Ishikawa (cell line): Measurements from ENCODE around the gene GARIN5B.
A peak's percentile ranks its signal among the peaks of the same experiment; 100 is the strongest.

Experiments used
- CEBPB ChIP-seq: IDR thresholded peaks from 2 replicates; pipeline ENCODE4 v1.6.1; 2012
- CREB1 ChIP-seq: IDR thresholded peaks from 2 replicates; pipeline ENCODE4 v1.6.1; 2012; ENCODE audit warnings: low read depth
- EGR1 ChIP-seq: IDR thresholded peaks from 2 replicates; pipeline ENCODE4 v1.6.1; 2012
- EP300 ChIP-seq: IDR thresholded peaks from 2 replicates; pipeline ENCODE4 v1.6.1; 2012; ENCODE audit warnings: borderline replicate concordance
- FOXM1 ChIP-seq: IDR thresholded peaks from 2 replicates; pipeline ENCODE4 v1.6.1; 2012; ENCODE audit warnings: low read depth, borderline replicate concordance
- NFIC ChIP-seq: IDR thresholded peaks from 2 replicates; pipeline ENCODE4 v1.6.1; 2012
- RAD21 ChIP-seq: IDR thresholded peaks from 2 replicates; pipeline ENCODE4 v1.6.1; 2012; ENCODE audit warnings: low read depth
- TAF1 ChIP-seq: IDR thresholded peaks from 2 replicates; pipeline ENCODE4 v1.6.1; 2012; ENCODE audit warnings: low read depth, mild to moderate bottlenecking
- TCF12 ChIP-seq: IDR thresholded peaks from 2 replicates; pipeline ENCODE4 v1.6.1; 2012; ENCODE audit warnings: low read depth
- TEAD4 ChIP-seq: IDR thresholded peaks from 2 replicates; pipeline ENCODE4 v1.6.1; 2012
- YY1 ChIP-seq: IDR thresholded peaks from 2 replicates; pipeline ENCODE4 v1.6.1; 2012; ENCODE audit warnings: low read depth
- ZBTB7A ChIP-seq: IDR thresholded peaks from 2 replicates; pipeline ENCODE4 v1.6.1; 2012; ENCODE audit warnings: low read depth
- TF ChIP-seq, protein P1 (sequence below): IDR thresholded peaks from 2 replicates; pipeline ENCODE4 v1.6.1; 2012; ENCODE audit warnings: low read depth, mild to moderate bottlenecking
- TF ChIP-seq, protein P2 (sequence below): IDR thresholded peaks from 2 replicates; pipeline ENCODE4 v1.6.1; 2012
- TF ChIP-seq, protein P3 (sequence below): IDR thresholded peaks from 2 replicates; pipeline ENCODE4 v1.6.1; 2012

GARIN5B gene

DNA sequence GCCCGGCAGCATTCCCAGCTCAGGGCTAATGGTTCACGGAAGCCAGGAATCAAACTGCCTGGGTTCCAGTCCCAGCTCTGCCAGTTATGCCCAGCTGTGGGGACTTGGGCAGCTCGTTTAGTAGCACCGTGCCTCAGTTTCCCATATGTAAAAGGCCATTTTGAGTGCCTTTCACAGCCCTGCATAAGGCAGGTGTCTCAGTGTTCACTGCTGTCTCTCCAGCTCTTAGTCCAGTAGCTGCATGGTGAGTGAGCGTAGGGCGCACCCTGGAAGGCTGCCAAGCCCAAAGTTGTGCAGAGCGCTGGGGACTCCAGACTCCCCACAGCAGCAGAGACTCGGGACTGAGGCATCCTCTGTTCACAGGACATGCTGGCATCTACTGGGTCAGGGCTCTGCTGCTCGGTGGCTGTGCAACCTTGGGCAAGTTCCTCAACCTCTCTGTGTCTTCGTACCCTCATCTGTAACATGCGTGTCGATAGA lies 28.2 kb upstream of the GARIN5B start:
- TF ChIP-seq TCF12 (no peak), CEBPB (no peak), NFIC (peak; percentile 51; the same call in 1 of the 2 replicates), FOXM1 (no peak)

DNA sequence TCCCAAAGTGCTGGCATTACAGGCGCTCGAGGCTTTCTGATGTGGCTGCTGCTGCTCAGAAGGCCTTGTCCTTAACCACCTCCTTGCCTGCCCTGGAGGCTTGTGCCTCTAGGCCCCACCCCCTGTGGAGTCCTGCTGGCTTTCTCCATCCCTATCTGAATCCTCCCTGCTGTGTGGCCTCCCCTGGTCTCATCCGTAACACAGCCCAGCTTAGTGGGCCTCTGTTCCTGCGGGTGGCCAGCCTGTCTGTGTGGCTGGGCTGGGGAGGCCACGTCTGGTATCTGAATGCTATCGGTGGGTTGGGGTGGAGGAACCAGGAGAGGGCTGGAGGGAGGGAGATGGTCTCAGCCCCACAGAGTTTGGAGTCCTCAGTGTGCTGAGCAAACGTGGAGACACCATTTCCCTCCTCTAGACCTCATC lies 27.4 kb upstream of the GARIN5B start:
- TF ChIP-seq CEBPB (no peak), NFIC (no peak), RAD21 (no peak), ZBTB7A (no peak), TEAD4 (no peak), YY1 (no peak), FOXM1 (no peak), TCF12 (no peak), EGR1 (no peak), TAF1 (no peak), CREB1 (no peak), EP300 (no peak)
- TF ChIP-seq, protein P1, sequence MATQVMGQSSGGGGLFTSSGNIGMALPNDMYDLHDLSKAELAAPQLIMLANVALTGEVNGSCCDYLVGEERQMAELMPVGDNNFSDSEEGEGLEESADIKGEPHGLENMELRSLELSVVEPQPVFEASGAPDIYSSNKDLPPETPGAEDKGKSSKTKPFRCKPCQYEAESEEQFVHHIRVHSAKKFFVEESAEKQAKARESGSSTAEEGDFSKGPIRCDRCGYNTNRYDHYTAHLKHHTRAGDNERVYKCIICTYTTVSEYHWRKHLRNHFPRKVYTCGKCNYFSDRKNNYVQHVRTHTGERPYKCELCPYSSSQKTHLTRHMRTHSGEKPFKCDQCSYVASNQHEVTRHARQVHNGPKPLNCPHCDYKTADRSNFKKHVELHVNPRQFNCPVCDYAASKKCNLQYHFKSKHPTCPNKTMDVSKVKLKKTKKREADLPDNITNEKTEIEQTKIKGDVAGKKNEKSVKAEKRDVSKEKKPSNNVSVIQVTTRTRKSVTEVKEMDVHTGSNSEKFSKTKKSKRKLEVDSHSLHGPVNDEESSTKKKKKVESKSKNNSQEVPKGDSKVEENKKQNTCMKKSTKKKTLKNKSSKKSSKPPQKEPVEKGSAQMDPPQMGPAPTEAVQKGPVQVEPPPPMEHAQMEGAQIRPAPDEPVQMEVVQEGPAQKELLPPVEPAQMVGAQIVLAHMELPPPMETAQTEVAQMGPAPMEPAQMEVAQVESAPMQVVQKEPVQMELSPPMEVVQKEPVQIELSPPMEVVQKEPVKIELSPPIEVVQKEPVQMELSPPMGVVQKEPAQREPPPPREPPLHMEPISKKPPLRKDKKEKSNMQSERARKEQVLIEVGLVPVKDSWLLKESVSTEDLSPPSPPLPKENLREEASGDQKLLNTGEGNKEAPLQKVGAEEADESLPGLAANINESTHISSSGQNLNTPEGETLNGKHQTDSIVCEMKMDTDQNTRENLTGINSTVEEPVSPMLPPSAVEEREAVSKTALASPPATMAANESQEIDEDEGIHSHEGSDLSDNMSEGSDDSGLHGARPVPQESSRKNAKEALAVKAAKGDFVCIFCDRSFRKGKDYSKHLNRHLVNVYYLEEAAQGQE = no peak
- TF ChIP-seq, protein P2, sequence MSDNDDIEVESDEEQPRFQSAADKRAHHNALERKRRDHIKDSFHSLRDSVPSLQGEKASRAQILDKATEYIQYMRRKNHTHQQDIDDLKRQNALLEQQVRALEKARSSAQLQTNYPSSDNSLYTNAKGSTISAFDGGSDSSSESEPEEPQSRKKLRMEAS = no peak
- TF ChIP-seq, protein P3, sequence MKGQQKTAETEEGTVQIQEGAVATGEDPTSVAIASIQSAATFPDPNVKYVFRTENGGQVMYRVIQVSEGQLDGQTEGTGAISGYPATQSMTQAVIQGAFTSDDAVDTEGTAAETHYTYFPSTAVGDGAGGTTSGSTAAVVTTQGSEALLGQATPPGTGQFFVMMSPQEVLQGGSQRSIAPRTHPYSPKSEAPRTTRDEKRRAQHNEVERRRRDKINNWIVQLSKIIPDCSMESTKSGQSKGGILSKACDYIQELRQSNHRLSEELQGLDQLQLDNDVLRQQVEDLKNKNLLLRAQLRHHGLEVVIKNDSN = no peak

DNA sequence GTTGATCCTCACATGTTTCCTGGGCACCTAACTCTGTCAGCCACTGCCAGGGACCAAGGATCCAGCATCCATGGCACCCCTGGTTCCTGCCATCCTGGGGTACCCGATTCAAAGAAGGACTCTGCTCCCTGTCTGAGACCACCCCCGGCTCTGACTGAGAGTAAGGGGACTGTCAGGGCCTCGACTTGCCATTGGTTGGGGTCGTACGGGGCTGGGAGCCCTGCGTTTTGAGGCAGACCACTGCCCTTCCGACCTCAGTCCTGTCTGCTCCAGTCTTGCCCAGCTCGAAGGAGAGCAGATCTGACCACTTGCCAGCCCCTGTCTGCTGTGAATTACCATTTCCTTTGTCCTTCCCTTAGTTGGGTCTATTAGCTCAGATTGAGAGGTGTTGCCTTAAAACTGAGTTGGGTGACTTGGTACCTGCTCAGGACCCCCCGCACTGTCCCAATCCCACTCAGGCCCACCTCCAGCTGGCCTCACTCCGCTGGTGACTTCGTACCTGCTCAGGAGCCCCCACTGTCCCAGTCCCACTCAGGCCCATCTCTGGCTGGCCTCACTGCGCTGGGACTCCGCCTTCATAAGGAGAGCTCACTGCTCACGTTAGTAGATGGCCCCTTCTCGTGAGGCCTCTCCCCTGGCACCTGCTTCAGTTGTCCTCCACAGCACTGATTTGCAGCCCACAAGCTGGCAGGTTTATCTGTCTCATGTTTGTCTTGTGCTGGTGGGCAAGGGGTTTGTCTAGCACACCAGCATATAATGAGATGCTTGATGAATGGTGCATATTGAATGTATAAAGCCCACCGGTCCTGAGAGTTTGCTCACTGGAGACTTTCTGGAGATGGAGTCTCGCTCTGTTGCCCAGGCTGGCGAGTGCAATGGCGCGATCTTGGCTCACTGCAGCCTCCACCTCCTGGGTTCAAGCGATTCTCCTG lies 26.6 kb upstream of the GARIN5B start:
- TF ChIP-seq TAF1 = no peak
- TF ChIP-seq, protein P2 = no peak
- TF ChIP-seq, protein P3 = no peak
- no peak for TF ChIP-seq FOXM1
- no peak for TF ChIP-seq TEAD4
- TF ChIP-seq CEBPB = no peak
- no peak for TF ChIP-seq EGR1
- TF ChIP-seq CREB1 = no peak
- no peak for TF ChIP-seq RAD21
- no peak for TF ChIP-seq NFIC
- no peak for TF ChIP-seq YY1

DNA sequence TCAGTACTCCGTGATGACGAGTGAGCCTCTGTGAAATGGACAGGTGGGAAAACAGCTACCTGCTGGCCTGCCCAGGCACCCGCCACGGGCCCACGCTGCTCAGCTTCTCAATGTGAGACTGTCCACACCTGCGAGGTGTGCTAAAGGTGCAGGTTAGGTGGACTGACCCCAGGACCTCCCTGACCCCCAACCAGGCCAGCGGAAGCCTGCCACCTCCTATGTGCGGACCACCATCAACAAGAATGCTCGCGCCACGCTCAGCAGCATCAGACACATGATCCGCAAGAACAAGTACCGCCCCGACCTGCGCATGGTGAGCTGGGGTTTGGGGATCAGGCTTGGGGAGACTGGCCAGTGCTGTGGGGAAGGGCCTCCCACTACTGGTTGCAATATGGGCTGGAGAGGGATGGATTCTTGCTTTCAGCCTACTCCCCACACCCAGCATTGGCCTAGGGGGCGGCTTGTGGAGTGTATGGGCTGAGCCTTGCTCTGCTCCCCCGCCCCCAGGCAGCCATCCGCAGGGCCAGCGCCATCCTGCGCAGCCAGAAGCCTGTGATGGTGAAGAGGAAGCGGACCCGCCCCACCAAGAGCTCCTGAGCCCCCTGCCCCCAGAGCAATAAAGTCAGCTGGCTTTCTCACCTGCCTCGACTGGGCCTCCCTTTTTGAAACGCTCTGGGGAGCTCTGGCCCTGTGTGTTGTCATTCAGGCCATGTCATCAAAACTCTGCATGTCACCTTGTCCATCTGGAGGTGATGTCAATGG lies 24.9 kb upstream of the GARIN5B start:
- no peak for TF ChIP-seq TEAD4
- TF ChIP-seq FOXM1 = no peak
- TF ChIP-seq, protein P1 = no peak
- TF ChIP-seq NFIC = no peak
- TF ChIP-seq, protein P3 = no peak
- TF ChIP-seq TAF1 = no peak
- TF ChIP-seq ZBTB7A = no peak
- TF ChIP-seq RAD21 = no peak
- no peak for TF ChIP-seq EP300
- no peak for TF ChIP-seq YY1

- TF ChIP-seq, protein P1 = no peak
- no peak for TF ChIP-seq CREB1
- TF ChIP-seq, protein P2 = no peak
- no peak for TF ChIP-seq TEAD4
- TF ChIP-seq EP300 = no peak
- TF ChIP-seq, protein P3 = no peak
- no peak for TF ChIP-seq CEBPB
- no peak for TF ChIP-seq EGR1
- TF ChIP-seq RAD21 = no peak
- TF ChIP-seq NFIC = no peak
- TF ChIP-seq TAF1 = no peak
- TF ChIP-seq TCF12 = no peak
These were observed 23.5 kb upstream of the GARIN5B start for GRCh38 chr19:55386493-55386971.
